Superior temporal gyrus (tissue), 1 donor: Measurements from ENCODE around the gene PACSIN2.
"Not testable (repeated sequence)": the region's sequence is repeated elsewhere in the genome, so short reads cannot be mapped to it uniquely, and the experiment has no call there.

ENCODE experiments used
- DNase-seq: peaks from one replicate; pipeline ENCODE4 v3.0.0-alpha.2; 2016; ENCODE audit errors: extremely low spot score

The PACSIN2 gene, protein sequence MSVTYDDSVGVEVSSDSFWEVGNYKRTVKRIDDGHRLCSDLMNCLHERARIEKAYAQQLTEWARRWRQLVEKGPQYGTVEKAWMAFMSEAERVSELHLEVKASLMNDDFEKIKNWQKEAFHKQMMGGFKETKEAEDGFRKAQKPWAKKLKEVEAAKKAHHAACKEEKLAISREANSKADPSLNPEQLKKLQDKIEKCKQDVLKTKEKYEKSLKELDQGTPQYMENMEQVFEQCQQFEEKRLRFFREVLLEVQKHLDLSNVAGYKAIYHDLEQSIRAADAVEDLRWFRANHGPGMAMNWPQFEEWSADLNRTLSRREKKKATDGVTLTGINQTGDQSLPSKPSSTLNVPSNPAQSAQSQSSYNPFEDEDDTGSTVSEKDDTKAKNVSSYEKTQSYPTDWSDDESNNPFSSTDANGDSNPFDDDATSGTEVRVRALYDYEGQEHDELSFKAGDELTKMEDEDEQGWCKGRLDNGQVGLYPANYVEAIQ

DNA sequence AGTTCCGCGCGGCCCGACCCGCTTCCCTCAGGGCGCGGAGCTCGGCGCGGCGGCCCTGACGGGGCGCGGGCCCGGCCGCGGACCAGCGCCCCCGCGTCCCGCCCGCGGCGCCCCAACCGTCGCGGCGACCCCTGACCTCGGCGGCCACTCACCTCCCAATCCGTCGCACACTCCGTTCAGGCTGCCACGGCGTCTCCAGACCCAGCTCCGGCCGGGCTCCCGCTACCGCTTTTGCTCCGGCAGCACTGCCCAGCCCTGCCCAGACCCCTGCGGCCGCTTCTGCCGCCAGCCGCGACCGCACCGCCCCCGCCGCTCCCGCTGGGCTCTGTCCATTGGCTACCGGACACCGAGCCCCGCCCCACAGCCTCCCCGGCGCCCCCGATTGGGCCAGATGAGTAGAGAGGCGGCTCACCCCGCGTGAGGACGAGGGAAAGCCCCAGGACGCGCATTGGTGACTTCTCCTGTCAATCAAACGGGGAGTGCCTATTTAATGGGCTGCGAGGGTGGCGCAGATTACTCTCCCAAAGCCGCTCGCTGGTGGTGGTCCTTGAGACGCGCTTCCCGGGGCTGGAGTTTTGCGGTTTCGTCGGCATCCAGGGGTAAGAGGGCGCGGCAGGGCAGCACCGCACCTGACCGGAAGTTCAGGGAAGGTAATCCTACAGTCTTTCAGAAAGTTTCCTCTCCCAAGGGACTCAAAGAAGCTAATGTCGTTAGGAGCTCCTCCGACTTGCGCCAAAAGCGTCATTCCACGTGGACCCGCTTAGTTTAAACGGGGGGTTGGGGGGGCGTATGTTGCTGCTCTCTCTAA lies at the start of gene PACSIN2:
PACSIN2 (minus strand) TSS at position 281 of the 808 bp plus-strand sequence. CDS start 103,069 bp downstream, outside the sequence.
- peak; percentile 98 for DNase-seq

DNA sequence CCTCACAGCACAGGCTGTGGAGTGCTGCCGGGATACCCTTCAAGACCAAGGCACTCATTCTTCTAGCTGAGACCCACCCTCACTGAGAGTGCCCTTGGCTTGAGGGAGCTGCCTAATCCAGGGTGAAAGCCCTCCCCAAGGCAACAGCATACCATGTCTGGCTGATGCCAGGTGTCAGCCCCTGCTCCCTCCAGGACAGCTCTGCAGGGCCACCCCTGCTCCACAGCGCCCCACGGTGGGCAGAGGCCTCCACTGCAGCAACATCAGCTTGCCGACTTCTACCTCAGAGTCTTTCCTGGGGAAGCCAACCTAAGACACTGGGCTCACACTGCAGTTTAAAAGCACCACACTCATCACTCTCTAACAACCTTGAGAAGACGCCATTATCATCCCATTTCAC lies 45.2 kb upstream of the PACSIN2 start:
- no peak for DNase-seq

DNA sequence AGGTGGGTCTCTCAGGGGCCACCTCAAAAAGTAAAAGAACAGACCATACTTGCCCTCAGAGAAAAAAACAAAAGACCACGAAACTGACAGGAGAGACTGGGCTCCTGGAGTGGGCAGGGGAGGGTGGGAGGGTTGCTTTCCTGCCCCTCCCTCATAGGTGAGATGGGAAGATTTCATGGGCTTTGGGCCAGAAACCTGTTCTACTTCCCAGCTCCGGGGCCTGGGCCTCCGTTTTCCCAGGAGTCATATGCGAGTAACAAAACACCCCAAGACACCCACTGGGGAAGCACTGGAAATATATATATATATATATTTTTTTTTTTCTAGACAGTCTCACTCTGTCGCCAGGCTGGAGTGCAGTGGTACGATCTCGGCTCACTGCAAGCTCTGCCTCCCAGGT lies 42.7 kb upstream of the PACSIN2 start:
- DNase-seq: no peak

DNA sequence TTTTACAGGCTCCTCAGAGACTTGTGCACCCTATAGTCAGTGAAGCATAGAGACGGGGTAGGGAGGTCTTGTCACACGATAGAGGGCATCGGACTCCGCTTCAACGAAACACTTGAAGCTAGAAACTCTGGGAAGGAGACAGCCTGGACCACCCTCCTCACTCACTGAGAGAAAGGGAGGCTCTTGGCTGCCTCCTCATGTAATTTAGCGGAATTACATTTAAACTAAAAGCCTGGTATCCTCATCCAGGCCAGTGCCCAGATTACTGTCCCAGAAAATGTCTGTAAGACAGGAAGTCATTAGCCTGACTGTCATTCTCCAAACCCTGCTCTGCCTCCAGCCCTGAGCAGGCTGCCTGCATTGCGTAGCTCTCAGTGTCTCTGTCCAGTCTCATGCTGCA lies 38.2 kb upstream of the PACSIN2 start:
- DNase-seq: no peak

DNA sequence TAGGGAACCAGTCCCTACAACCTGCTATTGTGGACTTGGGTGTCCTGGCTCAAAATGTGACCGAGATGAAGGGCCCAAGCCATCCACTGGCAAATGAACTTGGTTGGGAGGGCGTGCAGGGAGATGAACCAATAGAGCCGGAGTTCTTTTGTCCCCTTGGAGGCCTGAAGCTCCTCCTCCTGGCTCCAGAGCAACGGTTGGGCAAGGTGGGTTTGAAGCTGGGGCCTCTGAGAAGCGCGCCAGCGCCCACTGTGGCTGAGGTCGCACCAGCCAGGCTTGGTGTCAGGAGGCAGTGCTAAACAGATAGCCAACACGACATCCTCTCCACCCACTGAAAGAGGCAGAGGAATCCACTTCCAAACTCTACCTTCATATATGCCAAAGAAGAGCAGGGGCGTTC lies 36.0 kb upstream of the PACSIN2 start:
- DNase-seq: no peak

DNA sequence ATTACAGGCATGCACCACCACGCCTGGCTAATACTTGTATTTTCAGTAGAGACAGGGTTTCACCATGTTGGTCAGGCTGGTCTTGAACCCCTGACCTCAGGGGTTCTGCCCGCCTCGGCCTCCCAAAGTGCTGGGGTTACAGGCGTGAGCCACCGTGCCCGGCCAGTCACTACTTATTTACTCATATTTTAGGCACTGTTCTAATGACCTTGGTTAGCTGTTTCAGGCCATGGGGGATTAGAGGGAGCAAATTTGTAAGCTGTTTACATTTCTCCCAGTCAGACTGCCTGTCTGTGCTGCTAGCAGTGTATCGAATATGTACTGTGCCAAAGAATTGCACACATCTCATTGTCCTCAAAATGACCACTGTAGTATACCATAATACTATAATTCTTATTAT lies 32.7 kb upstream of the PACSIN2 start:
- DNase-seq: no peak

DNA sequence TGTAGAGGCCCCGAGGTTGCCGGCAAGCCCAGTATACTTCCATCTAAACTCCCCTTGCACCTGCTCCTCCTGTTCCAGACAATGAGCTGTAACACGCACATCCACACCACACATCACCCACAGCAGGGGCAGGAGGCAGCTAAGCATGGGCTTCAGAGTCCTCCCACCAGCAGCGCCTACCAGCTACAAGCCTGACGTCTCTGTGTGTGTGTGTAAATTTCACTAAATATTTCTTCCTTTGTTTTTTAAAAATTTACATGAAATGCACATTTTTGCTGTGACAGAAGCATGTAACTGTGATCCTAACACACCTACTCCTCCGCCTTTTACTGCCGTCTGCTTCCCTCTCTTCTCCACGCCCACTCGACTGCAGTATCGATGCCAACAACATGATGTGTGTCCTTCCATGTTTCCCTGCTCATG lies 29.4 kb upstream of the PACSIN2 start:
- DNase-seq: peak; percentile 10

DNA sequence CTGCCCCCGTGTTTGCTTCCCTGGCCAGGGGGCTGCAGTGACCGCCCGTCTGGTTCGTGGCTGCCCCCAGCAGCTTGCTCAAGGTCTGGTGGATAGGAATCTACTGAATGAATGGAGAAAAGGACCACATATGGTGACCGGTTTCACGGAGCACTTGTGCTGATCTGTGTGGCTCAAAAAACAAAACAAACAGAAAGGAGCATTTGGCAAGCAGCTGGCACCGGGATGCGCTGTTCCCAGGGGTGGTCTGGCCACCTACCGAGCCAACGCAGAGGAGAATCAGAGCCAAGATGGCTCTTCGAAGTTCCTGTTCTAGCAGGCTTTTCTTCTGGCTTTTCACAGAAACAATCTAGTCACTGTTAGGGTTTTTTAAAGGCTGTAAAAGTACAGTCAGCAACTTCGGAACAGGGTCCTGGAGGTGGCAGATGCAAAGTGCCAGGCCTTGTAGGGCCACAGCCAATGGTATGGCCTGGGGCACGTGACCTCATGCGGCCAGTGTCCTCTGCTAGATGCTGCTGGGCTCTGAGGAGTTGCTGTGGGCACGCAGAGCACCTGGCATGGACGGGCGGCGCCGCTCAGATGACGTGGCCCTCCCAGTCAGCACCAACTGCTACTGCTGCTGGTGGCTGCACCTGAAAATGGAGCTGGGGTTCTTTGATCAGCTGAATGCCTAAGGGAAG lies 27.3 kb upstream of the PACSIN2 start:
- DNase-seq: no peak

DNA sequence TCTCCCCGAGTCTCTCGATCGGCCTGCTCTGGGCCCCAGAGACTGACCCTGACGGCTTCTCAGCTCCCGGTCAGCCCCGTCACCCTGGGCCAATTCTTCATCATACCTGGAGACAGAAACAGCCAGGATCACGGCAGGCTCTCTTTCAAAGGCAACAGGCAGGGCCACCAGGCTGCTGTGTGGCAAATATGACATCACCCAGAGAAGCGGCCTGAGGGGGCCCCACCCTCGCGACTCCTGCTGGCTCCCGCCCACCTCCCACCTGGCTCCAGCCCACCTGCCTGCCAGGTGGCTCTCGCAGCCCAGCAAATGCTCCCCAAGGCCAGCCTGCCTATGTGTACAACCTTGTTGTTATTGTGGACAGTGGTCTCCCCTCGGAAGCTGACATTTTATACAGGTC lies 24.9 kb upstream of the PACSIN2 start:
- DNase-seq: no peak

DNA sequence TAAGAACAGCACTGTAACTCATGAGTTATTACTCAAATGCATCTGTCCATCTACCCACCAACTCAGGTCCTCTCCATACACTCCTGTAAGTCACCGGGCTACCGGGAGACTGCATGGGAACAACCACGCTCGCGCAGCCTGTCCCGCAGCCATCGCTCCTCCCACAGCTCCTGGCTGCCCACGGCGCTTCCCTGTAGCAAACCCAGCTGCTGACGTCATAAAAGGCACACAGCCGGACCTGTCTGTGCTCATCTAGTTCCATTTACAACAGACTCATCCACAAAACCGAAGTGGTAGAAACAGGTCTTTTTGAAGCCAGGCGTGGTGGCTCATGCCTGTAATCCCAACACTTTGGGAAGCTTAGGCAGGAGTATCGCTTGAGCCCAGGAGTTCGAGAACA lies 23.4 kb upstream of the PACSIN2 start:
- DNase-seq: no peak

DNA sequence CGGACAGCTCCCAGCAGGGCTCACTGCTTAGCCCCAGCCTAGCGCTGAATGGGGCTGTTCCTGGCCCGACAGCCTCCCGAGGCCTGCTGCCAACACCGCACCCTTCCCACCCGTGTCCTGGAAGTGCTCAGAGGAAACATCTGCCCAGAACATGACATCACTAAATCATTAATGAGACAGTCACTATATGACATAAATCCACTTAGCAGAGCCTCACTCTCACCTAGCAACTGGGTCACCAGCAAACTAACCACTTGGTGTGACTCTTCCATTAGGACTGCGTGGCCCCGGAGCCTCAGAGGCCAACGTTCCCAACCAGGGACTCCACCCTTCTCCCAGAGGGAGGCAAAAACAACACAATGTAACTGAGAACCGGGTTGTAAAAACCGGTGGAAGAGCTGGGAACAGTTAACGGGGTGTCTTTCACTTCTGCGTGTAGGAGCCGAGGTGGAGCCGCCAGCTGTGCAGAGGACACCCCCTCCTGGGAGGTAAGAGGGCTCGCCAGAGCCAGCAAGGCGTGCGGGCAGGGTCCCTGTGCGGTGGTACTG lies 21.4 kb upstream of the PACSIN2 start:
- no peak for DNase-seq

DNA sequence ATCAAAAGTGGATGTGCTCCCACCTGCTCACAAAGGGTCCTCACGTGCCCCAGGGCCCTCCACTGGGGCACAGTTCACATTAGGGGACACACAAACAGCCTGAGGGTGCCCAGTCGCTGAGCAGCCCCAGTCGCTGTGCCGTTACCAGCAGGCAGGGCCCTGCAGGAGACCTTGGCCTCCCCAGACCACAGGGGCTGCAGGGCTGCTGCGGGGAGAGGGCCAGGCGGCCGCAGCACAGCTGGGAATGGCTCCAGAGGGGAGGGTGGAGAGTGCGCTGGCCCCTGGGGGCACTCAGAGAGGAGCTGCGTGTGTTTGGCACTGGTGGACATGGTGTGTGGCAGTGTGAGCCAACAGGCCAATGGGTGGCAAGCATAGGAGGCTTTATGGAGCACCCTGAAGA lies 20.3 kb upstream of the PACSIN2 start:
- DNase-seq: no peak

DNA sequence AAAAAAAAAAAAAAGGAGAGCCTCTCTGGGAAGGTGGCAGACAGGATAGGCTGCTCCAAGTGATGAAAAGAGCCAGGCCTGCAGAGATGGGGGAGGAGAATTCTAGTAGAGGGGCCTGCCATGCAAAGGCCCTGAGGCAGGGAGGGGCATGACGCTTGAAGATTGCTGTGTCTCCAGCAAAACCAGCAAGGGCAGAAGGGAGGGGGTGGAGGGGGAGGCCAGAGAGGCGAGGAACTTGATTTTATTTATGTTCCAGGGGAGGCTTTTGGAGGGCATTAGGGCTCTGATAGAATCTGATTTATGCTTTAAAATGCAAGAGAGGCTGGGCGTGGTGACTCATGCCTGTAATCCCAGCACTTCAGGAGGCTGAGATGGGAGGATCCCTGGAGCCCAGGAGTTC lies 16.7 kb upstream of the PACSIN2 start:
- no peak for DNase-seq

DNA sequence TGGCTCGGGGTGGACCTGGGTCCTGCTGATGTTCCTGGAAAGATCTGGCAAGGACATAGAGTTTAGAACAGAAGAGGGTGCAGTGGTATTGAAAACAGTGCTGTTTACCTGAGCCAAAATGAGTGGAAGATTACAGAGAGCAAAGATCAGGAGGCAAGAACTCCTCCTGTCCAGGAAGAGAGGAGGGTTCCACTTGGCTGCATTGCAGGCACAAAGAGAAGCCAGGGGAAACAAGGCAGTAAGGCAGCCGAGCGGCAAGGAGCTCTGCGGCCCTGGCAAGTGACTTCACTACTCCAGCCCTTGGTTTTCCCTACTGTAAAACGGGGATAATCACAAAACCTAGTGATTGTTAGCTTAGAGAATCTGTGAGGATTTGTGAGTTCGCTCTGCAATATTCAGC lies 3.7 kb upstream of the PACSIN2 start:
- no peak for DNase-seq

DNA sequence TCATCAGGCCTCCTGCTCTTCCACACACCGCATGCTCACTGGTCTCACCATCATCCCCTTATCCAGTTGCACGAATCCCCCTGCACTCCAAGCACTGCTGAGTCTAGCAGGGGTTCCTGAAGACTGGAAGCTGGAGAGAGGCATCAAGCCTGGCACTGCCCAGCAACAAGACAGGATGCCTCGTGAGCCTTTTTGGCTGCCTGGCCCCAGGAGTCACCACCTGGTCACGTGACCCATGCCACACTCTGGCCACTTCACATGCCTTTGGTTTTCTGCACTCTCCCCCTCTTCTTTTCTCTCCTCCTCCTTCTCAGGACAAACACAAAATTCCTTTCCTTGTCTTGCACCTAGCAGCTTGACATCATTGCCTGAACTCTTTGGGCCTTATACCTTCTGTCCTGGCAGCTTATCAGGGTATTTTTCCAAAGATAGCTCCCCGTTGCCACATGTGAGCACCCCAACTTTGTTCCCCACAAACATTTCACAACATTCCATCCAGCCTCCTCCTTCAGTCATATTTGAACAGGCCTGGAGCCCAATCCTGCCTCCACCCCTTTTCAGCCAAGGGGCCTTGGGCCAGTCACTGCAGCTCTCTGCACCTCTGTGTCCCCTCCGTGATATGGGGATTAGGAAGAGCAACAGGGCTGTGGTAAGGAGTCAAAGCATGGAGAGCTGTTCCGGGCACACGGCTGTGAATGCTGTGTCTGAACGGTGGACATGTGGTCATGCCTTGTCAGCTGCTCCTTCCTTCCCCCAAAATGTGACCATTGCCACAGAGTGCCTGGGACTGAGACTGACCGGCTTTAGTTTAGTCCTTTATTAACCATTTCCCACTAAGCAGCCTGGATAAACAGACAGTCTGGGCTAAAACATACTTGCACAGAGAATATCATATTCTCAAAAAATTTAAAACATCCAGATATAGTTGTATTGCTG lies 2.8 kb upstream of the PACSIN2 start:
- no peak for DNase-seq

DNA sequence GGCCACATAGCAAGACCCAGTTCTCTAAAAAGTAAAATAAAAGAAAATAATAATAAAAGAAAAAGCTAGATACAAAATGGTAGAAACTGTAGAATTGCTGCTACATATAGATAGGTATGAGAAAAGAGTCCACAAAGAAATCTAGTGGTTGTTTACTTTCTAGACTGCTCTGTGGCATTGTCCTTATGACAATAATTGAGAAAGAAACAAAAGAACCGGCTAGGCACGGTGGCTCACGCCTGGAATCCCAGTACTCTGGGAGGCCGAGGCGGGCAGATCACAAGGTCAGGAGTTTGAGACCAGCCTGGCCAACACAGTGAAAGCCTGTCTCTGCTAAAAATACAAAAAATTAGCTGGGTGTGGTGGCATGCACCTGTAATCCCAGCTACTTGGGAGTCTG lies 1.2 kb upstream of the PACSIN2 start:
- not testable (repeated sequence) for DNase-seq

DNA sequence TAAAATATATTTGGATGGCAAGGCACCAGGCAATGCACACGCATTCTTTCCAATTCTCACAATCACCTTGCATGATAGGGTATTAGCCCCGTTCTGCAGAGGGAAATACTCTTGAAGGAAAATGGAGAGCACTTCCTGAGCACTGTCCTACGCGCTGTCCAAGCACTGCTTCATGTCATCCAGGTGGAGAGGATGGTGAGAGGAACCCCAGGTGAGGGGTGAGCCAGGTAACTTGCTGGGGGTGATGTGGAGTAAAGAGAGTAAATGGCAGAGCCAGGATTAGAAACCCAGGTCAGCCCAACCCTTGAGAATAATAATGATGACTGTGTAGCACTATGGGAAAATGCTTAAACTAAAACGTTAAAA lies 711 bp upstream of the PACSIN2 start:
- no peak for DNase-seq

DNA sequence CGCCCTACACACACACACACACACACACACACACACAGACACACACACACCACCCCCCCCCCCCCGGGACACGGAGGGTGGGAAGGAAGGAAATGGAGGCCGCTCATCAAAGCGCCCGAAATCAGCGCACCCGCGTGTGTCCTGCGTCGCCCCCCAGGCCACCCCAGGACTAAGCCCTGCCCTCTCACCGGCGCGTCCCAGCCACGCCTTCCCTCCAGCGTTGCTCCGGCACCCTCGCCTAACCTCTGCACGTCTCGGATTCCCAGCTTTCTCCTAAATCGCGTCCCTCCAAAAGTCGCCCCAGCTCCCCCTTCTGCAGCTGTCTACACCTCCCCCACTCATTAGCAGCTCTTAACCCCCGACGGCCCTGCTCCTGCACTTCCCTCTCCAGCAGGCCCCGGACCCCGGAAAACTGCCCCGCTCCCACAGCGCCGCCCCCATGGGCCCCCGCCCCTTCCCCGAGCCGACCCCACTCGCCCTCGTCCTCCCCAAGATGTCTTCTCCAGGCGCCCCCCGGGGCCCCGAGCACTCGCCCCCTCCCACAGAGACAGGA lies 557 bp downstream of the PACSIN2 start:
- no peak for DNase-seq

DNA sequence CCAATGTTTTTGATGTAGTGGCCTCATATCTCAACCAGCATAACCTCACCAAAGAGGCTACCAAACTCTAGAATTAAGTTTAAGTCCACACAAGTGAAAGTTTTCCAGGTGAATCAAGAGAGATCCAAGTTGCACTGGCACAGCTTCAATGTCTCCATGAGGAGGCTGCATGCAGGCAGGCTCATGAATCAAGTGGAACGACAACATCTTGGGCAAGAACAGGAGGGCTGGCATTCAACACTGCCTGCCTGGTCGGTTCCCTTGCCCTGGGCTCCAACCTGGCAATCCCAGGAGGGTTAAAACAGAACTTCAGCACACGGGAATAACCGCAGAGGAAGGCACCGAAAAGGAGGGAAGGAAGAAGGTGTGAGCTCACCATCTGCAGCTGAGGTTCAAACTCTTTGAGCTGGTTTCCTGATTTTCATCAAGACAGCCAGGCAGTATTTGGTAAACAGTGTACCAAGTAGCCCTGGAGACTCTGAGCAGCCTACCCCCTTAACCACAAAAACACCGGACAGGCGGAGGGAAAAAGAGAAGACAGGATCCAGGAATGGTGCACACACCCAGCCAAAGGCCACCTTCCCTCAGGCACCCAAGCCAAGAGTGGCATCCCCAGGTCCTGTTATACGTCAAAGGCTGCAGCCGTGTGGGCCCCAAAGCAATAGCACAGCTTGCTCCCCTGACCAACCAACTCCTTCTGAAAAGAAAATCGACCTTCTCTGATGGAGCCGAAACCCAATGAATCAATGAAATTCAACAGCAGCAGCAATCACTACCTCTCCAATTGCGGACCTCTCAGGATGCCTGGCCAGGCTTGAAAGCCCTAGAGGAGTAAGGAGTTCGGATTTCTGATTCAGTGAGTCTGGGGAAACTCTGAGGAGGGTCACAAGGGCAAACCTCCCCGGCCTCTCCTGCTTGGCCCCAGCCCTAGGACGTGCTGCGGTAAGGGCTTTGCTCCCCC lies 1.3 kb downstream of the PACSIN2 start:
- no peak for DNase-seq
